Measurements from ENCODE around the gene PRSS16. TPM values are rescaled to one million over a fixed set of nuclear protein-coding genes. Genes with fewer than 3 reads are reported as not detected.

The PRSS16 gene
- total and polyA plus RNA-seq, 7 donors = 0.08 TPM; not detected in 6

DNA sequence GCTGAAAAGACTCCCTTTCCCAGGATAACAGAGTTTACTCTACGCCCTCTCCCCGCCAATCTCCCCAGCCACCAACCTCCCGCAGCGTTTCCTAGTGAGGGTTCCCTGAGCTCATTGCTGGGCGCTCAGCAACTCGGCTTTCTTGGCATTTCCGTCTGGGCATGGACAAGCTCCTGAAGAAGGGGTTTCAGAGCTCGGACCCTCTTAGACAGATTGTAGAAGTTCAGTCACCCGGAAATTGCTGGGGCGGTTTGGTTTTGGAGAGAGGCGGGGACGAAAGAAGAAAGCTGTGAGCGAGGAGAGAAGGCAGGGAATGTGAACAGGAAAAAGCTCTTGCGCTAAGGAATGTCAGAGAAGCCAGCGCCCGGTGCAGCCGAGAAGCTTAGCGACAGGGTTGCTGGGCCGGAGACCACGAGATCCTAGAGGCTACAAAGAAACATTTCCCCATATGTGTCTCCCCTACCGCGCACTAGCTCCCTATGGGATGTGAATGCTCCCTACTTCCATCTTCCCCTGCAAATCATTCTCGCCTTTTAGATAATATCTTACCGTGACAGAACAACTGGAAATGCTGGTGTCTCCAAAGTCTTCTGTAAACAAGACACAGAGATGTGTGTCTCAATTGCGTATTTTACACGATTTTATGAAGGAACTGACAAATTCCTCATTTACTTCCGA, 48.7 kb downstream of the PRSS16 start:
- Histone ChIP-seq H3K9me3 (no peaks in the 10 kb centered on the region), H3K27ac (no peak overlapping the region), H3K36me3 (ENCODE audit: insufficient read depth in 1 of 2, low read depth in 1 of 2) (no peaks in the 10 kb centered on the region), H3K4me1 (no peaks in the 10 kb centered on the region), H3K27me3 (ENCODE audit: insufficient read depth in 3 of 3, low read length in 2 of 3) (peaks cover 28 to 94% (median 29%) of the 10 kb centered on the region in 3 donors), H3K4me3 (no peak overlapping the region)
- WGBS, 3 donors = 2 to 5% (median 3%) methylated on average over 27 of the region's 27 CpGs
- TF ChIP-seq CTCF (IDR thresholded peaks at IDR 0.05) = no peak
- ATAC-seq (no peak), DNase-seq (no peak)
- intact Hi-C loops (cut with DNase I) = no loop called here

GRCh38 chr6:27297484-27297856, 50.0 kb downstream of the PRSS16 start:
- TF ChIP-seq CTCF (IDR thresholded peaks at IDR 0.05) = no peak
- Histone ChIP-seq H3K27me3 (ENCODE audit: insufficient read depth in 3 of 3, low read length in 2 of 3) (peaks cover 27 to 94% (median 32%) of the 10 kb centered on the region in 3 donors), H3K9me3 (no peaks in the 10 kb centered on the region), H3K27ac (no peak overlapping the region), H3K4me1 (no peaks in the 10 kb centered on the region), H3K36me3 (ENCODE audit: insufficient read depth in 1 of 2, low read depth in 1 of 2) (no peaks in the 10 kb centered on the region), H3K4me3 (no peak overlapping the region)
- intact Hi-C loops (cut with DNase I) = no loop called here
- WGBS, 3 donors = 12 to 16% (median 15%) methylated on average over 7 of the region's 7 CpGs
- no peak for ATAC-seq
- no peak for DNase-seq

DNA sequence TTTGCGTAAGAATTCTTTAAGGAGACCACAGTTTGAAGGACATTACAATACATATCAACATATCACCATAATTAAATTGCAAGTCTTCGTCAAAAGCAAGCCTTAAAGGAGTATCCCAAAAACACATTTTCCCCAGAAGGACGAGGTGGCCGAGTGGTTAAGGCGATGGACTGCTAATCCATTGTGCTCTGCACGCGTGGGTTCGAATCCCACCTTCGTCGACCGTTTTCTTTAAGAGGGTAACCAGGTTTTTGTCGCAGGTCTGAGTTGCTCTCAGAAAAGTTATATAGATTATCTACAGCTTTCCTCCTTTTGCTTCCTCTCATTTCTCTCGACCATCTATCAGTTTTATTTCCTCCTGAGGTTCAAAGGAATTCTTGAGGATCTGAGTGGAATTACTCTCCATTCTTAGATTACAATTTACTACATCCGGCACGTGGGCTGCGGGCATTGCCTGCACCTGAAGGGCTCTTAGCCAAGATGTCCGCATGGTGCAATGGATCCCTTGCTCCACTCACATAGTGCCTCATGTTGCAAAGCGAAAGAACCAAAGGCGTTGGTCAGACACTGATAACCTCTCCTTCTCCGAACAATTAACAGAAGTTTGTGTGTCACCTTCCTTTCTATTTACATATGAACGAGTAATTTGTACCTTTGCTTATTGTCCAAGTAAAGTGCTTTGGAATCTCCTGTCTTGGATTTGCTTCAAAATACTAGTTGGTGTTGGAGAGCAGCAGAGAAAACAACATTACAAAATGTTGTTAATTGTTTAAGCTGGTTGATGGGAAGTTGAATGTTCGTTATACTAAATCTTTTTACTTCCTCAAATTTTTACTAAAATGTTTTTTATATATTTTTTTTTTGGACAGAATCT, 50.6 kb downstream of the PRSS16 start:
- no peaks in the 10 kb centered on the region for H3K9me3 ChIP-seq
- no peak for TF ChIP-seq CTCF (IDR thresholded peaks at IDR 0.05)
- no peaks in the 10 kb centered on the region for H3K4me1 ChIP-seq
- WGBS, 3 donors = 19 to 21% (median 20%) methylated on average over 22 of the region's 22 CpGs
- peaks cover 30 to 92% (median 35%) of the 10 kb centered on the region in 3 donors for H3K27me3 ChIP-seq (ENCODE audit: insufficient read depth in 3 of 3, low read length in 2 of 3)
- intact Hi-C loops (cut with DNase I) = no loop called here
- no peak overlapping the region for H3K4me3 ChIP-seq
- ATAC-seq = no peak
- no peaks in the 10 kb centered on the region for H3K36me3 ChIP-seq (ENCODE audit: insufficient read depth in 1 of 2, low read depth in 1 of 2)
- DNase-seq = no peak
- H3K27ac ChIP-seq = no peak overlapping the region

GRCh38 chr6:27303613-27304272, 56.2 kb downstream of the PRSS16 start:
- Histone ChIP-seq H3K27me3 (ENCODE audit: insufficient read depth in 3 of 3, low read length in 2 of 3) (peaks cover 17 to 76% (median 20%) of the 10 kb centered on the region in 3 donors), H3K27ac (no peak overlapping the region), H3K4me1 (no peaks in the 10 kb centered on the region), H3K36me3 (ENCODE audit: insufficient read depth in 1 of 2, low read depth in 1 of 2) (no peaks in the 10 kb centered on the region), H3K4me3 (no peak overlapping the region), H3K9me3 (no peaks in the 10 kb centered on the region)
- no peak for TF ChIP-seq CTCF (IDR thresholded peaks at IDR 0.05)
- ATAC-seq = no peak
- no peak for DNase-seq
- intact Hi-C loops (cut with DNase I) = no loop called here
- WGBS, 3 donors = 25 to 45% (median 32%) methylated on average over 16 of the region's 16 CpGs

Other genes with a start within 250 kb of the PRSS16 start
- gene POM121L2, start 64.6 kb downstream of the PRSS16 start, total RNA-seq = not detected
- gene POM121L2, start 64.6 kb downstream of the PRSS16 start, polyA plus RNA-seq = under 1 TPM in 1 of 3 donors, not detected in 2; 0.08 TPM
- under 1 TPM; 0.27 to 0.81 (median 0.50) TPM for gene ZNF391, start 141.1 kb downstream of the PRSS16 start, total RNA-seq
- gene ZNF391, start 141.1 kb downstream of the PRSS16 start, polyA plus RNA-seq = under 1 TPM; 0.14 to 0.49 (median 0.15) TPM
- gene ZNF184, start 225.4 kb downstream of the PRSS16 start, total RNA-seq = 1 to 10 TPM; 4.2 to 4.9 (median 4.5) TPM
- gene ZNF184, start 225.4 kb downstream of the PRSS16 start, polyA plus RNA-seq = 1 to 10 TPM; 2.3 to 5.7 (median 2.9) TPM